Measurements from ENCODE around the gene MRPL24.

GRCh38 chr1:156777573-156777972, 36.7 kb upstream of the MRPL24 start:
- no peak for TF ChIP-seq CTCF (IDR thresholded peaks at IDR 0.05; ENCODE audit: insufficient read depth, low read depth, low read length)
- no peak for TF ChIP-seq EZH2 (IDR thresholded peaks at IDR 0.05; ENCODE audit: insufficient read depth, low read length)
